ENCODE data around the gene CWC27.
"Not testable (repeated sequence)": the region's sequence is repeated elsewhere in the genome, so short reads cannot be mapped to it uniquely, and the experiment has no call there.

CWC27 gene

DNA sequence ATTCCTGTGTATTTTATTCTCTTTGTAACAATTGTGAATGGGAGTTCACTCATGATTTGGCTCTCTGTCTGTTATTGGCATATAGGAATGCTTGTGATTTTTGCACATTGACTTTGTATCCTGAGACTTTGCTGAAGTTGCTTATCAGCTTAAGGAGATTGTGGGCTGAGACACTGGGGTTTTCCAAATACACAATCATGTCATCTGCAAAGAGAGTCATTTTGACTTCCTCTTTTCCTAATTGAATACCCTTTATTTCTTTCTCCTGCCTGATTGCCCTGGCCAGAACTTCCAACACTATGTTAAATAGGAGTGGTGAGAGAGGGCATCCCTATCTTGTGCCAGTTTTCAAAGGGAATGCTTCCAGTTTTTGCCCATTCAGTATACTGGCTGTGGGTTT, 138.7 kb downstream of the CWC27 start:
- in situ Hi-C loops (cut with MboI; ENCODE audit: low sequenced_read_pairs), result not testable (repeated sequence)

DNA sequence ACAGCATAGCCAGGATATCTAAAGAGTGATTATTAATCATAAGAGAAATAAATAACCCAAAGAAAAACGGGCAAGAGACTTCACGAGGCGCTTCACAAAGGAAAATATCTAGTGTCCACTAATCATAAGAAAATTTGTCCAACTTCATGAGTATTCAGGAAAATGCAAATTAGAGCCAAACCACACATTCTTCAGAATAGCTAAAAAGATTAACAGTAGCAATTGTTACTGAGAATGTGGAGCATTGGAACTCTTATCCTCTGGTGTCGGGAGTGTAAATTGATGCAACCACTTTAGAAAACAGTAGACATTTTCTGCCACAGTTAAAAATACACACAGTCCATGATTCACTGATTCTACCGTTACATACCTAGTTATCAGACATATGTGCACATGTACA, 145.7 kb downstream of the CWC27 start:
- in situ Hi-C loops (cut with MboI; ENCODE audit: low sequenced_read_pairs), result no loop called here

DNA sequence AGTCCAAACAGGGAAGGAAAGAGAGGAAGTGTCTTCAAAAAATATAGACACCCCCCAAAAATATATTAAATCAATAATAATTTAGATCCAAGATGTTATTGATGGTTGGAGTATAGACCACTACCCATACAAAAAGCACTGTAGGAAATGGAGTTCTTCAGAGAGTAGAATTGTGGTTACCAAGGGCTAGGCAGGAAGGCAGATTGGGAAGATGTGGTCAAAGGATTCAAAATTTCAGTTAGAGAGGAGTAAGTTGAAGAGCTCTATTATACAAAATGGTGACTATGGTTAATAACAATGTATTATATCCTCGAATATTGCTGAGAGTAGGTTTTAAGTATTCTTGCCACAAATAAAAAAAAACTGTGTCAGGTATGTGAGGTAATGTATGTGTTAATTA, 149.4 kb downstream of the CWC27 start:
- in situ Hi-C loops (cut with MboI; ENCODE audit: low sequenced_read_pairs), result no loop called here

DNA sequence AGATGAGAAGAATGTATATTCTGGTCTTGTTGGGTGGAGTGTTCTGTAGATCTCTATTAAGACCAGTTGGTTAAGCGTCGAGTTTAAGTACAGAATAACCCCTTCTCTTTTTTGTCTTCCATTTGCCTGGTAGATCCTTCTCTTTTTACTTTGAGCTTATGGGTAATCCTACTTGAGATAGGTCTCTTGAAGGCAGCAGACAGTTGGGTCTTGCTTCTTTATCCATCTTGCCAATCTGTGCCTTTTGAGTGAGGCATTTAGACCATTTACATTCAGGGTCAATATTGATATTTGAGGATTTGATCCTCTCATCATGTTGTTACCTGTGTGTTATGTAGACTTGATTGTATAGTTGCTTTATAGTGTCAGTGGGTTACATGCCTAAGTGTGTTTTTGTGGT, 152.7 kb downstream of the CWC27 start:
- in situ Hi-C loops (cut with MboI; ENCODE audit: low sequenced_read_pairs), result no loop called here

DNA sequence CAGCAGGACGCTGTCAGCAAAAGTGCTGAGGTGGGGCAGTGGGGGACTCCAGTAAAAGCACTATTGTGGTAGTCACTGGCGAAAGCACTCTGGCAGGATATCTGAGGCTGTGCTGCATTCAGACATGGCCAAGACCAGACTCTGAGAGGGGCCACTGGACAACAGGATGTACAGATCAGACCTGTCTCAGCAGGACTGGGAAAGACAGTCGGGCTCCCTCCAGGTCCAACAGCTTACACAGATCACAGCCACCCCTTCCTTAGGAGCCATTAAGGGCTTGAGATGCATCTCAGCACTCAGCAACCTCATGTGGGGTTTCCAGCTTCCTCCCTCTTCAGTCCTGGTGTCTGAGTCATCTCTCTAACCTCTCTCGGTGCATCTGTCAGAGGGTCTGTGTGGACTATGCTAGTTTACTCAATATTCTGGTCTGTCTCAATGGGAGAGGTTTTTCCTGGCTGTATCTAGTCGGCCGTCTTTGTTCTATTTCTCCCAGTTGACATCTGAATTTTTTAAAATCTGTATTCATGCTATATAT, 154.5 kb downstream of the CWC27 start:
- in situ Hi-C loops (cut with MboI; ENCODE audit: low sequenced_read_pairs), result no loop called here

DNA sequence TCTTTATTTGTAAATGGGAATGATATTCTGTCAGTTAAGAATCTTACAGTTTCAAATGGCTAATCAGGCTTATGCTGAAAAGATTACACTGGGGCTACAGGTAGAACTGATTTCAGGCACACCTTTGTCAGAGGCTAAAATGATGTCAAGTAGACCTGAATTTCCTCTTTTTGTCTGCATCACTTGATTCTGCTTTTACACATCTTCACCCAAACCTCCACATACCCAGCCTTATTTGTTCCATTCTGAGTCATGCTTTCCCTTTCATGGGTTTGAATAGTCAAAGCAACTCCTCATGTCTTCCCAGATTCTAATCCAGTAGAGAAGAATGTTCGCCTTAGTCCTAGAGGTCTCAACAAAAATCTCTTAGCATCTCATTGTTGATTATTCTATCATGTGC, 156.4 kb downstream of the CWC27 start:
- in situ Hi-C loops (cut with MboI; ENCODE audit: low sequenced_read_pairs), result no loop called here

DNA sequence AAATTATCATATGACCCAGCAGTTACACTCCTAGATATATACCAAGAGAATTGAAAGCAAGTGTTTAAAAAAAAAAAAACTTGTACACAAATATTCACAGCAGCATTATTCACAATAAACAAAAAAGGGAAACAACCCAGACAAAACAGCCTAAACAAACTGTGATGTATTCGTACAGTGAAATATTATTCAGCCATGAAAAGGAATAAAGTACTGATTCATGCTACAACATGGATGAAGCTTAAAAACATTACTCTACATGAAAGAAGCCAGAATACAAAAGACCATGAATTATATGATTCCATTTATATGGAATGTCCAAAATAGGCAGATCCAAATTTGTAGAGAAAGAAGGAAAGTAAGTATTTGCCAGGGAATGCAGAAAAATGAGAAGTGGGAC, 161.1 kb downstream of the CWC27 start:
- in situ Hi-C loops (cut with MboI; ENCODE audit: low sequenced_read_pairs), result no loop called here

DNA sequence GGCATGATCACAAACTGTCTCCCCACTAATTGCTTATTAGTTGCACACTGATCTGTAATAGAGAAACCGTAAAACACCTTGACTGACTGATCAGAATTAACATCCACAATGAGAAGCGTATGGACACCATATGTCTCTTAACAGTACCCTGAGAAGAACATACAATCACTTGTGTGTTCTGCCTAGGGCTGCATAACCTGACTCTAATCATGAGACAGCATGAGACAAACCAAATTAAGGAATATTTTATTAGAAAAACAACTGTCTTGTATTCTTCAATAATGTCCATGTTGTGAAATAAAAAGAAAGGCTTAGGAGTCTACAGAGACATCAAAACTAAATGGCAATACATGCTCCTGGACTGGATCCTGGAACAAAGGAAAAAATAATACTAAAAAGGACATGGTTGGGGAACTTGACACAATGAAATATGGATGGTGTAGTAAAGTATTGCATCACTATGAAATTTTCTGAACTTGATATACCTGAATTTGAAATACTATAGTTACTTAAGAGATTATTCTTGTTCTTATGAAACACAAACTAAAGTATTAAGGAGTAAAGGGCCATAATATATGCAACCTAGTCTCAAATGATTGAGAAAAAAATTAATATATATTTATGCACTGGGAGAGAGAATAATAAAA, 162.1 kb downstream of the CWC27 start:
- in situ Hi-C loops (cut with MboI; ENCODE audit: low sequenced_read_pairs), result no loop called here

DNA sequence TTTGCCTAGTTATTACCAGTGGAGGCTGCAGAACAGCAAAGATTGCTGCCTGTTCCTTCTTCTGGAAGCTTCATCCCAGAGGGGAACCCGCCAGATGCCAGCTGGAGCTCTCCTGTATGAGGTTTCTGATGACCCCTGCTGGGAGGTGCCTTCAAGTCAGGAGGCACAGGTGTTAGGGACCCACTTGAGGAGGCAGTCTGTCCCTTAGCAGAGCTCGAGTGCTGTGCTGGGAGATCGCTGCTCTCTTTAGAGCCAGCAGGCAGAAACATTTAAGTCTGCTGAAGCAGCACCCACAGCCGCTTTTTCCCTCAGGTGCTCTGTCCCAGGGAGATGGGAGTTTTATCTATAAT, 170.7 kb downstream of the CWC27 start:
- in situ Hi-C loops (cut with MboI; ENCODE audit: low sequenced_read_pairs), result not testable (repeated sequence)

DNA sequence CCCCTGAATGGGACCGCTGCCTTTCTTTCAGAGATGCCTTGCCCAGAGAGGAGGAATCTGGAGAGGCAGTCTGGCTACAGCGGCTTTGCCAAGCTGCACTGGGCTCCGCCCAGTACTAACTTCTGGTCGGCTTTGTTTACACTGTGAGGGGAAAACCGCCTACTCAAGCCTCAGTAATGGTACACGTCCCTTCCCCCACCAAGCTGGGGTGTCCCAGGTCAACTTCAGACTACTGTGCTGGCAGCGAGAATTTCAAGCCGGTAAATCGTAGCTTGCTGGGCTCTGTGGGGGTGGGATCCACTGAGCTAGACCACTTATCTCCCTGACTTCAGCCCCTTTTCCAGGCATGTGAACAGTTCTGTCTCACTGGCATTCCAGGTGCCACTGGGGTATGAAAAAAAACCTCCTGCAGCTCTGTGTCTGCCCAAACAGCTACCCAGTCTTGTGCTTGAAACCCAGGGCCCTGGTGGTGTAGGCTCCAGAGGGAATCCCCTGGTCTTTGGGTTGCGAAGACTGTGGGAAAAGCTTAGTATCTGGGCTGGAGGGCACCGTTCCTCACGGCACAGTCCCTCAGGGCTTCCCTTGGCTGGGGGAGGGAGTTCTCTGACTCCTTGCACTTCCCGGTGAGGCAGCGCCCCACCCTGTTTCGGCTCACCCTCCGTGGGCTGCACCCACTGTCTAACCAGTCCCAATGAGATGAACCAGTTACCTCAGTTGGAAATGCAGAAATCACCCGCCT, 171.2 kb downstream of the CWC27 start:
- in situ Hi-C loops (cut with MboI; ENCODE audit: low sequenced_read_pairs), result no loop called here

DNA sequence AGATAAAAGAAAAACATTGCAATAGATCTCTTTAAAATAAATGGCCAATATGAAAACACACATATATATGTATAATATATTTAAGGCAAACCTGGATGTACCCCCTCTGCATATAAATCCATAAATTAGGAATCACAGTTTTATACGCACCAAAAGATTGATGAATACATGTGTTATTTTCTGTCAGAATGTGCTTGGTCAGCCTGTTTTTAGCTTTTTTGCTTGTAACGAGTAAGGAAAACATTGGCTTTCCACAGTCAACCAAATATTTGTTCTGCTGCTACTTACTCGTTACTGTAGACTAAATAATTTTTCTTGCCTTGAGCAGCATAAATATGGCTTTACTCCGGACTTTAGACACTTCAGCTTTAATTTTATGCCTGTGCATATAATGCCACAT, 173.7 kb downstream of the CWC27 start:
- in situ Hi-C loops (cut with MboI; ENCODE audit: low sequenced_read_pairs), result no loop called here

DNA sequence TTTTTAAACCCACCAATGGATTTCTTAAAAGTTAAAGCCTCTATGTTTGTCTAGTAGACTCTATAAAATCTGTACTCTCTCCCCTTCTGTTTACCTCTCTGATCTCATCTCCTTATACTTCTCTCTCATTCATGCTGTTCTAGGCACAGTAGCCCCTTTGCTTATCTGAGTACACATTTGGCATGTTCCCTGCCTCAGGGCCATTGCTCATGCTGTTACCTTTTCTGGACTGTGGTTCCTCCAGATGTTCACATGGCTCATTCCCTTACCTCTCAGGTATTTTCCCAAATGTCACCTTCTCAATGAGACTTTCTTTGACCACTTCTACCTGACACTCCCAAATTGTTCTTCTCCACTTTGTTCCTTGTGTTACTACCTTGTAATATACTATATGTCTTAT, 176.1 kb downstream of the CWC27 start:
- in situ Hi-C loops (cut with MboI; ENCODE audit: low sequenced_read_pairs), result no loop called here

DNA sequence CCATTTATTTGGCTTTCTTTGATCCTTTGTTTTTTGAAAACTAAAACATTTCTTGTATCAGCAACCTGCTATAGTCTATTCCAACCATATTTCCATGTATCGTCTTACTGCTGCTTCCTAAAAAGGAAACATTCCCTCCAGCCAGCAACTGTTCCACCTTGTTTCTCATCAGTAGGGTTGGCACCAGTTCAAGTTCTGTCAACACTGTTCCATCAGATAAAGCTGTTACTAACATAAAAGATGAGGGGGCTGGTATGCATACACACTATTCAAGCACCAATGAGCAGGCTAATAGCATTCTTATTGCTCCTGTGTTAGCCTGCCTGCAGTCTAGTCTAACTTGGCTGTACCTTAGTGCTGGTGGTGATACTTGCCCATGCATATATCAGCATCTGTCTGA, 178.3 kb downstream of the CWC27 start:
- in situ Hi-C loops (cut with MboI; ENCODE audit: low sequenced_read_pairs), result no loop called here

DNA sequence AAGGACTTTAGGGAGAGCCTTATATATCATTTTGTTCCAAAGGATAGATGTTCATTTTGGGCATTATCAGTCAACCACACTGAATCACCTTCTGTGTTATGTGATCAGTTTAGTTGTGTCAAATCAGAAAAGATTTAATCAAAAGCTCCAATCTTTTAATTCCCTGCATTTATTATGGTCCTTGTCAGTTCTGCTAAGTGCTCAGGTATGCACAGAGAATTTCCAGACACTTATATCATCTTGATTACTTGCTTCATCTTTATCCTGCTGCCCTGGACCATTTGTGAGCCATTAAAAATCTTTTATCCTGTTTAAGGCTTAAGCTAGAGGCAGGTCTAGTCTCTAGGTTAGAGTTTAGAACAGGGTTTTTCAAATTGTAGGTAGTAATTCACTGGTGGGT, 179.1 kb downstream of the CWC27 start:
- in situ Hi-C loops (cut with MboI; ENCODE audit: low sequenced_read_pairs), result no loop called here

DNA sequence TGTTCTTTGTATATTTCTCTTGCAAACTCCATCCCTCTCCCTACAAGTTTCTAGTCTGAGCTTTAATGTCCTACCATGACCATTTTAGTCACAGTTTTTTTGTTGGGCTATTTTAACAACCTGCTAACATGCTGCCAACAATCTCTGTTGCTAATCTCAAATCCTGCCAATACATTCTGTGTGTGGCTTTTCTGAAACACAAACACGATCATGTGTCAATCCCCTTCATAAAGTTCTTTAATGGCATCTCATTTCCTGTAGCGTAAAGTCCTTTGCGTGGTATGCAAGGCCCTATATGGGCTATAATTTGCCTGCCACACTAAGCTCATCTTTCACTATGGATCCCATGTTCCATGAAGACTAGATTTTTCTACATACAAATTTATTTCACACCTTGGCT, 180.6 kb downstream of the CWC27 start:
- in situ Hi-C loops (cut with MboI; ENCODE audit: low sequenced_read_pairs), result no loop called here

DNA sequence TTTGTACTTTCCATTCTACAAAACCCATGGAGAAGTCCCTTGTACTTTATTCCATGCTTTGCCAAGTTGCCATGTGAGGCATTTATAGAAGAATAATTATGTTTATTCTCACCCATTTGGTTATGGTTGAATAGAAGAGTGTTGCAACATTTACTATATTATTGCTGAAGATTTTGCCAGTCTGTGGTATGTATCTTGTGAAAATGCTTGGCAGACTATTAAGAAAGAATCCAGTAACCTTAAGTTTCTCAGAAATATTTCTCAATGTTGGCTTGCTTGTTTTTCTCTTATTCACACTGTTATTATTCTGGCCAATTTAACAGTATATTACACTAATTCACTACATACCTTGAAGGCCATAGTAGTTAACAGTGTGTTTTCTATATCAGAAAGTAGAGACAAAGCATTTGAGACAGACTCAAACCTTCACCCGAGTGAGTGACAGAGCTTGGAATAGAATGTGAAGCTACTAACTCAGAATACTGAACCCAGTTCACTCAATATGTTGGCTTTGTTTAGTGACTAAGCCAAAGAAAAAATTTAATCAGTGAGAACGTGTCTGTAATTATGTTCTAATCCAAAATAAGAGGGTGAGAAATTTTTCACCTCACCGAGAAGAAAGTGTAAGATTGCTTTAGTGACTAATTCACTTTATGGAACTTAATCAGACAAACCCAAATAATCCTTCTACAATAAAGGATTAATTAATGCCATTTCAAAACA, 184.4 kb downstream of the CWC27 start:
- in situ Hi-C loops (cut with MboI; ENCODE audit: low sequenced_read_pairs), result no loop called here

DNA sequence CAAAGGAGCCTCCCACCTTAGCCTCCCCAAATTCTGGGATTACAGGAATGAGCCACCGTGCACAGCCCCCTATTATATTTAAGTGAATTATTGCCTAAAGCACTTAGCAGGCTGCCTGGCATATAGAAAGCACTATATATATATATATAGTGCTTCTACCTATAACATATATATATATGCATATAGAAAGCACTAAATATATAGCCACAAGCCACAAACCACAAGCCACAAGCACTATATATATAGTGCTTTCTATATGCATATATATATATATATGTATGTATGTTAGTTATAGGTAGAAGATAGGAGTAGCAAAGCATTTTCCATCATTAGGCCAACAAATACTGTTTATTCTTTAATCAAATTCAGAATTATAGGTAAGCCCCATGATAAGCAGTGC, 185.8 kb downstream of the CWC27 start:
- in situ Hi-C loops (cut with MboI; ENCODE audit: low sequenced_read_pairs), result no loop called here

DNA sequence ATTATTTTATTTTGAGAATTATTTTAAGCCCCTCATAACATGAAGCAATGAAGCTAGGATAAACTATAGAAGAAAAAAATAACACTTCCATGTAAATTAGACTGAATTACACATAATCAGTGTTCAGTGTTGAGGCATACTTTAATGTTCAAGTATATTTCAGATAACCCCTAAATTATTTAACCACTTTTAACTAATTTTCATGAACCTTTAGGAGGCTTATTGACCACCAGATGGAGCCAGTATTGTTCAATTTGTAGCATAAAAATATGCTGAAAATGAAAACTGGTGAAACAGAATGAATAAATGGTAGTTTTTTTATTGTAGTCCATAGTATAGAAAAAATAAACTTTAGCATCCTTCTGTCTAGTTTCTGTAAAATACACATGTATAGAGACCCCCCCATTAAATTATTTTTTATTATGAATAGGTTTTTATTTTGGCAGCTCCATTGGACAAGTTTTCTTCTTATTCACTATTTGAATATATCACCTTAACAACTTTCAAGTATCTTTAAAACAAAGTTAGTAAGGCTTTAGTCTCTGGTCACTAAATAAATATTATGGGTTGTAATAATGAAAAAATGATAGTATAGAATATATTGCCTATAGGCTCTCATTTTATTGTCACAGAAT, 190.1 kb downstream of the CWC27 start:
- in situ Hi-C loops (cut with MboI; ENCODE audit: low sequenced_read_pairs), result no loop called here

DNA sequence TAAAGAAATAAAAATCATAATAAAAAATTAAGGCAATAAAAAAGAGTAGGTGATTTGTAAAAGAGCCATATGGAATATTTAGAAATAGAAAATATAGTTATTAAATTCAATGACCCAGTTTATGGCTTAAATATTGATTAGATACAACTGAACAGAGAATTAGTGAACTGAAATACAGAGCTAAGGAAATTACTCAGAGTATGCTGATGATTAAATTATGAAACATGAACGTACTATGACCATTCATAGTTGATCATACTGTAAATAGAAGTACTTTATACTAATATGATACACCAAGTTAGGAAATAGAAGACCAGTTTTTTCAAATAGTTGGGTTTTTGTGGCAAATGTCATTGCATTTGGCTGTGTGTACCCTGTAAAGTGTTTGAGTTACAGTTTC, 194.5 kb downstream of the CWC27 start:
- in situ Hi-C loops (cut with MboI; ENCODE audit: low sequenced_read_pairs), result no loop called here

DNA sequence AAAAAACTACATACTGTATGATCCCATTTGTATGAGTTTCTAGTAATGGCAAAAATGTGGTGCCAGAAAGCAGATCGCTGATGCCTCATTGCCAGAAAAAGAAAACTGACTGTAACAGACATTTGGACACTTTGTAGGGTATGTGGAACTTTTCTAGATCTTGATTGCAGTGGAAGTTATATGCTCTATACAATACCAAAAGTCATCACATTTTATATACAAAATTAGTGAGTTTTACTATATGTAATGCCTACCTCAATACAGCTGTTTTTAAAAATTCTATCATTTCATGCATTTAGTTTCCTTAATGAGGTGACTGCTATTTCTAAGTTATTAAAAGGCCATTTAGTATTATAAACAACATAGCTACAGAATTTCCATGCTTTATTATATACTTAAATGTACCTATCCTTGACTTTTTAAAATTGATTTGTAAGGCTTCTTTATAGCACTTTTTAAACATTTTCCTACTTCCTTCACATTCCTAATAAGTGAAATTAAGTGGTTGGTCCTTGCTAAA, 199.9 kb downstream of the CWC27 start:
- in situ Hi-C loops (cut with MboI; ENCODE audit: low sequenced_read_pairs), result no loop called here

DNA sequence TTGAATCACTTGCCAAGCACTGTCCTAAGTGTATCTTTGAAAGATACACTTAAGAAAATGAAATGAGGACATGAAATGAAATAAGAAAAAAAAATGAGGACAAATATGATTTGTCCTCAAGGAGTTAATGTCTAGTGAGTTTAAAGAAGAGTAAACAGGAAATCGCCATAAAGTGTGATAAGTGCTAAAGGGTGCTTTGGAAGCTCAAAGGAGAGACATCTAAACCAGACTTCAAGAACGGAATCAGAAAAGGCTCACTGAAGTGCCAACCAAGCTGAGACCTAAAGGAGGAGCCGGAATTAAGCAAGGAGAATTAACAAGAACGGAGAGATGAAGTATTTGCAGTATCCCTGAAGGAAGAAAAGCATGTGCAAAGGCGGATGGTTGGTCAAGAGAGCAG, 200.8 kb downstream of the CWC27 start:
- in situ Hi-C loops (cut with MboI; ENCODE audit: low sequenced_read_pairs), result no loop called here

Measured in HL-60/S4 (cell line).